Upper lobe of right lung (tissue), 1 donor: ENCODE measurements around the gene EXOSC3. TPM values are rescaled to one million over a fixed set of nuclear protein-coding genes. Genes with fewer than 3 reads are reported as not detected.

ENCODE experiments used
- ATAC-seq: fragments of 200-7000 bp; cut with Tn5 transposase; one replicate; pipeline ENCODE4 v1.9.1; 2020; ENCODE audit warnings: mild to moderate bottlenecking, moderate library complexity
- DNase-seq: peaks from one replicate; pipeline ENCODE4 v3.0.0-alpha.2; 2020
- H3K27ac ChIP-seq: fragments of 200-600 bp; one replicate; pipeline ENCODE4 v1.8.0; 2022
- H3K27me3 ChIP-seq: fragments of 200-600 bp; one replicate; pipeline ENCODE4 v1.8.0; 2022; ENCODE audit warnings: mild to moderate bottlenecking
- H3K36me3 ChIP-seq: fragments of 200-600 bp; one replicate; pipeline ENCODE4 v1.8.0; 2022
- H3K4me1 ChIP-seq: fragments of 200-600 bp; one replicate; pipeline ENCODE4 v1.8.0; 2022
- H3K4me3 ChIP-seq: fragments of 200-600 bp; one replicate; pipeline ENCODE4 v1.8.0; 2022; ENCODE audit warnings: mild to moderate bottlenecking
- H3K9me3 ChIP-seq: fragments of 200-600 bp; one replicate; pipeline ENCODE4 v1.8.0; 2022
- CTCF ChIP-seq: fragments of 200-600 bp; IDR thresholded peaks from one replicate; pipeline ENCODE4 v1.8.0; 2022; ENCODE audit warnings: antibody characterized with exemption
- intact Hi-C: fragments of 100-400 bp; cut with DNase I; formaldehyde crosslinking; loops from one replicate; pipeline ENCODE4 v1.11.0; 2022
- total RNA-seq: library from RNA; stranded (reverse); fragmentation: NEBNext Ultra II Directional; extraction: Animal tissue kit (Norgen Biotek cat#: 25700); gene quantifications from one replicate; pipeline ENCODE4 v1.2.1, GENCODE V29; 2021
- donor health status: DM: no; HTN: yes; CAD: no; lungs with severe emphysema.

Gene EXOSC3
- total RNA-seq, 1 donor from 2014 or later, result 23.7 TPM

- Histone ChIP-seq H3K27me3 (no peaks in the 10 kb centered on the region), H3K4me3 (no peak overlapping the region), H3K36me3 (no peaks in the 10 kb centered on the region), H3K27ac (no peak overlapping the region), H3K4me1 (no peaks in the 10 kb centered on the region), H3K9me3 (no peaks in the 10 kb centered on the region)
- ATAC-seq (no peak), DNase-seq (no peak)
- intact Hi-C loops, result no loop called here
- no peak for TF ChIP-seq CTCF
Observed at GRCh38 chr9:37739222-37739621, 45.6 kb downstream of the EXOSC3 start.

- H3K4me3 ChIP-seq, result no peak overlapping the region
- H3K27ac ChIP-seq, result no peak overlapping the region
- ATAC-seq (no peak), DNase-seq (no peak)
- no peaks in the 10 kb centered on the region for H3K36me3 ChIP-seq
- peaks cover 25% of the 10 kb centered on the region for H3K27me3 ChIP-seq
- no peaks in the 10 kb centered on the region for H3K9me3 ChIP-seq
- intact Hi-C loops, result no loop called here
- TF ChIP-seq CTCF, result no peak
- H3K4me1 ChIP-seq, result no peaks in the 10 kb centered on the region
Observed at GRCh38 chr9:37732952-37733351, 51.9 kb downstream of the EXOSC3 start.

GRCh38 chr9:37732086-37732741, 52.6 kb downstream of the EXOSC3 start:
- Histone ChIP-seq H3K36me3 (no peaks in the 10 kb centered on the region), H3K4me3 (no peak overlapping the region), H3K9me3 (no peaks in the 10 kb centered on the region), H3K27me3 (peaks cover 32% of the 10 kb centered on the region), H3K27ac (no peak overlapping the region), H3K4me1 (no peaks in the 10 kb centered on the region)
- no peak for DNase-seq
- no peak for TF ChIP-seq CTCF
- intact Hi-C loops, result no loop called here
- no peak for ATAC-seq

- no peaks in the 10 kb centered on the region for H3K9me3 ChIP-seq
- H3K4me3 ChIP-seq, result no peak overlapping the region
- H3K36me3 ChIP-seq, result no peaks in the 10 kb centered on the region
- no peak for ATAC-seq
- H3K27ac ChIP-seq, result no peak overlapping the region
- intact Hi-C loops, result no loop called here
- no peaks in the 10 kb centered on the region for H3K4me1 ChIP-seq
- TF ChIP-seq CTCF, result no peak
- DNase-seq, result no peak
- peaks cover 32% of the 10 kb centered on the region for H3K27me3 ChIP-seq
Observed at GRCh38 chr9:37730839-37731238, 54.0 kb downstream of the EXOSC3 start.

- Histone ChIP-seq H3K4me1 (no peaks in the 10 kb centered on the region), H3K9me3 (no peaks in the 10 kb centered on the region), H3K27me3 (peaks cover 32% of the 10 kb centered on the region), H3K36me3 (no peaks in the 10 kb centered on the region), H3K4me3 (no peak overlapping the region), H3K27ac (no peak overlapping the region)
- intact Hi-C loops, result no loop called here
- ATAC-seq (no peak), DNase-seq (no peak)
- TF ChIP-seq CTCF, result no peak
Observed at GRCh38 chr9:37730256-37730655, 54.6 kb downstream of the EXOSC3 start.

Other genes with a start within 250 kb of the EXOSC3 start
- 8.0 TPM for gene FBXO10, start 208.7 kb downstream of the EXOSC3 start, total RNA-seq
- gene TOMM5, start 192.5 kb downstream of the EXOSC3 start, total RNA-seq, result 60.7 TPM
- not detected for gene FRMPD1, start 134.1 kb downstream of the EXOSC3 start, total RNA-seq
- 11.8 TPM for gene TRMT10B, start 31.3 kb downstream of the EXOSC3 start, total RNA-seq
- 25.2 TPM for gene DCAF10, start 15.7 kb upstream of the EXOSC3 start, total RNA-seq
- gene SLC25A51, start 119.1 kb upstream of the EXOSC3 start, total RNA-seq, result 24.5 TPM